PC-9 (cell line): Measurements from ENCODE around the gene C1QTNF1. TPM values are rescaled to one million over a fixed set of nuclear protein-coding genes. Genes with fewer than 3 reads are reported as not detected.

ENCODE experiments used
- BruUV-seq: library from RNA; stranded (reverse); fragments of 400-500 nt; replicated peaks from 2 replicates; lab custom pipeline; 2021; lab: Mats Ljungman, UMichigan
- CTCF ChIA-PET: fragments of 300-600 bp; sonication (Branson Sonifier 250); formaldehyde crosslinking; loops from one replicate; lab custom pipeline; 2022; ENCODE audit warnings: antibody characterized with exemption; lab: Charles Lee
- POLR2A ChIA-PET: fragments of 300-600 bp; sonication (Branson Sonifier 250); formaldehyde crosslinking; loops from one replicate; lab custom pipeline; 2022; ENCODE audit warnings: antibody characterized with exemption; ENCODE audit not compliant: unreplicated experiment; lab: Charles Lee
- DNase-seq, 2 experiments: peaks; one replicate each; pipeline versions ENCODE4 v3.0.0 to v3.0.0-alpha.2; 2015 to 2022; ENCODE audit warnings: mixed read lengths in 1 of 2
- H2AFZ ChIP-seq: fragments of 200-600 bp; sonication (generic); 2 replicates; pipeline ENCODE4 v1.8.1; 2017; ENCODE audit warnings: antibody characterized with exemption
- H3F3A ChIP-seq: fragments of 200-600 bp; sonication (generic); 2 replicates; pipeline ENCODE4 v1.8.1; 2017; ENCODE audit warnings: antibody characterized with exemption, mild to moderate bottlenecking, low read depth; ENCODE audit not compliant: insufficient read depth
- H3K27ac ChIP-seq: fragments of 200-600 bp; sonication (generic); 2 replicates; pipeline ENCODE4 v1.6.1; 2016; ENCODE audit warnings: mixed run types
- H3K27me3 ChIP-seq: fragments of 200-600 bp; sonication (generic); 2 replicates; pipeline ENCODE4 v1.6.1; 2016; ENCODE audit warnings: low read depth, mixed run types; ENCODE audit not compliant: insufficient read depth
- H3K36me3 ChIP-seq: fragments of 200-600 bp; sonication (generic); 2 replicates; pipeline ENCODE4 v1.6.1; 2016; ENCODE audit warnings: low read depth, mixed run types
- H3K4me1 ChIP-seq: fragments of 200-600 bp; sonication (generic); replicated peaks from 2 replicates; pipeline ENCODE4 v1.6.1; 2016; ENCODE audit warnings: mixed run types; ENCODE audit not compliant: insufficient read depth
- H3K4me2 ChIP-seq: fragments of 200-600 bp; sonication (generic); 2 replicates; pipeline ENCODE4 v1.6.1; 2017; ENCODE audit warnings: mixed run types
- H3K4me3 ChIP-seq: fragments of 200-600 bp; sonication (generic); 2 replicates; pipeline ENCODE4 v1.6.1; 2016; ENCODE audit warnings: mixed run types
- H3K79me2 ChIP-seq: fragments of 200-600 bp; sonication (generic); 2 replicates; pipeline ENCODE4 v1.6.1; 2017; ENCODE audit warnings: low read depth, mixed run types
- H3K9me2 ChIP-seq: fragments of 200-600 bp; sonication (generic); 2 replicates; pipeline ENCODE4 v1.8.1; 2017; ENCODE audit warnings: mild to moderate bottlenecking; ENCODE audit not compliant: insufficient read depth
- H3K9me3 ChIP-seq: fragments of 200-600 bp; sonication (generic); 2 replicates; pipeline ENCODE4 v1.8.1; 2016; ENCODE audit warnings: low read depth; ENCODE audit not compliant: insufficient read depth
- H4K20me1 ChIP-seq: fragments of 200-600 bp; sonication (generic); 2 replicates; pipeline ENCODE4 v1.8.1; 2017; ENCODE audit not compliant: insufficient read depth
- EZH2 ChIP-seq: fragments of 200-600 bp; sonication (generic); IDR thresholded peaks from 2 replicates; pipeline ENCODE4 v1.8.0; 2017; ENCODE audit warnings: antibody characterized with exemption, low read depth
- intact Hi-C: fragments of 100-400 bp; cut with micrococcal nuclease; formaldehyde crosslinking; loops from one replicate; pipeline ENCODE4 v1.10.0; 2022; ENCODE audit not compliant: unreplicated experiment
- total RNA-seq: library from RNA; stranded (reverse); gene quantifications from 2 replicates; pipeline ENCODE4 v1.2.3, GENCODE V29; 2021
- TF ChIP-seq, protein P1 (sequence below): fragments of 200-600 bp; sonication (generic); conservative IDR thresholded peaks from 2 replicates; pipeline ENCODE4 v1.6.1; 2017; ENCODE audit warnings: mixed run types, antibody characterized with exemption, mild to moderate bottlenecking, moderate library complexity

C1QTNF1 gene
- total RNA-seq, 1 experiment from 2014 or later = 3.4 TPM

DNA sequence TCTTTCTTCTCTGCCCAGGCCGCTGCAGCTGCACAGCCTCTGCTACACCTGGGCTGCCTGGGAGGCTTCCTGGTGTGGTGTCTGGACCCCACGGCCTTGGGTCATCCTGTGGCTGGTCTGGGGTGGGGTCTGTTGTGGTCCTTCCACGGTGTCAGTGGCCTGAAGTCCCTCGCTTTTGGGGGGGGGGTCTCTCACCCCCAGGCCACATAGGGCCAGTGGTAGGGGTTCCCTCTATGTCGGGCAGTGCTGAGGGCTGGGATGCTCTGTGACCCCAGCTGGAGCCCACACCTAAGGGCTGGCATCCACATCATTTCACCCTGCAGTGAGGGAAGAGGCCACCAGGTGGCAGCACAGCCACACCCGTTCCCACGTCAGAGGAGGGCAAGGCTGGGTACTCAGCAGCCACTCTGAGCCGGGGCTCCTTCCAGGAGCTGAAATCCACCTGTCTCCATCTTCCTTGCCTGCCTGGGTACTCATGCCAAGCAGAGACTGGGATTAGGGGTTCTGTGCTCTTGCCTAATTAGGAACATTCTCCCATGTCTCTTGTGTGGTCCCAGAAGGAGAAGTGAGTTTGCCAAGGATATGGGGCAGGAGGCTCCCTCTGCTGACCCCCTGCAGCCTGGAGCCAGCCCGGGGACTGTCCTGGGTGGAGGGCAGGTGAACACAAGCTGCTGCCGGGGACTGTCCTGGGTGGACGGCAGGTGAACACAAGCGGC lies 63.6 kb downstream of the C1QTNF1 start:
- Histone ChIP-seq H3K4me1 (no peaks in the 10 kb centered on the region), H3K4me3 (no peak overlapping the region), H3K4me2 (no peak overlapping the region), H3K79me2 (no peaks in the 10 kb centered on the region), H3K27ac (no peak overlapping the region), H3K9me3 (no peaks in the 10 kb centered on the region), H3K27me3 (peaks cover 5% of the 10 kb centered on the region; the same call in 1 of the 2 replicates), H4K20me1 (no peaks in the 10 kb centered on the region), H3F3A (no peaks in the 10 kb centered on the region), H3K9me2 (no peaks in the 10 kb centered on the region), H2AFZ (no peak overlapping the region), H3K36me3 (no peaks in the 10 kb centered on the region)
- intact Hi-C loops = loop anchor here (1.0 kb wide), 2 partner anchors 304 to 621 kb away; no protein-coding TSS in a partner anchor
- TF ChIP-seq, protein P1, sequence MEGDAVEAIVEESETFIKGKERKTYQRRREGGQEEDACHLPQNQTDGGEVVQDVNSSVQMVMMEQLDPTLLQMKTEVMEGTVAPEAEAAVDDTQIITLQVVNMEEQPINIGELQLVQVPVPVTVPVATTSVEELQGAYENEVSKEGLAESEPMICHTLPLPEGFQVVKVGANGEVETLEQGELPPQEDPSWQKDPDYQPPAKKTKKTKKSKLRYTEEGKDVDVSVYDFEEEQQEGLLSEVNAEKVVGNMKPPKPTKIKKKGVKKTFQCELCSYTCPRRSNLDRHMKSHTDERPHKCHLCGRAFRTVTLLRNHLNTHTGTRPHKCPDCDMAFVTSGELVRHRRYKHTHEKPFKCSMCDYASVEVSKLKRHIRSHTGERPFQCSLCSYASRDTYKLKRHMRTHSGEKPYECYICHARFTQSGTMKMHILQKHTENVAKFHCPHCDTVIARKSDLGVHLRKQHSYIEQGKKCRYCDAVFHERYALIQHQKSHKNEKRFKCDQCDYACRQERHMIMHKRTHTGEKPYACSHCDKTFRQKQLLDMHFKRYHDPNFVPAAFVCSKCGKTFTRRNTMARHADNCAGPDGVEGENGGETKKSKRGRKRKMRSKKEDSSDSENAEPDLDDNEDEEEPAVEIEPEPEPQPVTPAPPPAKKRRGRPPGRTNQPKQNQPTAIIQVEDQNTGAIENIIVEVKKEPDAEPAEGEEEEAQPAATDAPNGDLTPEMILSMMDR = peak; percentile 85
- no peak for TF ChIP-seq EZH2
- DNase-seq = peak in 1 of 2 experiments; percentile 77
- no TSS peak for BruUV-seq
- CTCF ChIA-PET = interaction anchor here (0.8 to 2.5 kb wide), 3 partner anchors 61 to 304 kb away, joined by 3 to 16 read pairs (median 13); no protein-coding TSS in a partner anchor
- POLR2A ChIA-PET = no interaction called here

DNA sequence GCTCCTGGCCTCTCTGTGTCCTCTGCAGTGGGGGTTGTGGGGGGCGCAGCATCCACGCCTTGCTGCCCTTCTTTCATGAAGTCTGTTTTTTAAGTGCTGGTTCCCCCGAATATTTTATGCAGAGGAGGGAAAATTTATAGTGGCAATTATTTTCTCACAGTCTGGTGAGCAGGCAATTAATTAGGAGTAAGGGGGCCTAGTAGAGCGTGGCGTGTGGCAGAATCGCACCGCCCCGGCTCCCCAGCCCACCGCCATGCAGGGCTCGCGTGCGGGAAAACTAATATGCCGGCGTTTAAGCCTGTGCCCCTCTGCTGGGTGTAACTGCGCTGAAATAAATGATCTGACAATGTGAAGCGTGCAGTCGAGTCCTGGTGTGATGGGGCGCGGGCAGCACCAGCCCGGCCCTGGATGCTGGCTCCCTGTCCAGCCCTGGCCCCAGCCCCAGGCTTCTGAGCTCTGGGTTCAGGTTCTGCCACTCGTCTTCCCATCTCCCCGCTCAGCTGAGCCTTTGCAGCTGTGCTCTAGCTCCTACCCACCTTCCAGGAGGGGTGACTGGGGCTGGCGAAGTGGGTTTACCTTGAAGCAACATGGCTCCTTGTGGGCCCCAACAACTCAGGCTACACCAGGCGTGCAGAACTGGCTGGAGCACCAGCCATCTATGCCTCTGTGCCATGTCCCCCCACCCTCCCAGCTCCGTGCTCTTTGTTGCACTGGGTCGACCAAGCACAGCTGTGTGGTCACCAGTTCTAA lies 64.5 kb downstream of the C1QTNF1 start:
- no peaks in the 10 kb centered on the region for H4K20me1 ChIP-seq
- H3K9me3 ChIP-seq = no peaks in the 10 kb centered on the region
- intact Hi-C loops = no loop called here
- H3K79me2 ChIP-seq = no peaks in the 10 kb centered on the region
- peaks cover 13% of the 10 kb centered on the region for H3K27me3 ChIP-seq
- POLR2A ChIA-PET = no interaction called here
- no peak overlapping the region for H2AFZ ChIP-seq
- no peaks in the 10 kb centered on the region for H3K4me1 ChIP-seq
- no peaks in the 10 kb centered on the region for H3K9me2 ChIP-seq
- no peak for DNase-seq
- CTCF ChIA-PET = interaction anchor here (0.8 to 2.5 kb wide), 3 partner anchors 62 to 303 kb away, joined by 3 to 16 read pairs (median 13); no protein-coding TSS in a partner anchor
- no peak for TF ChIP-seq EZH2
- TF ChIP-seq, protein P1 = no peak
- BruUV-seq = no TSS peak
- H3K4me3 ChIP-seq = no peak overlapping the region
- no peaks in the 10 kb centered on the region for H3K36me3 ChIP-seq
- no peaks in the 10 kb centered on the region for H3F3A ChIP-seq
- no peak overlapping the region for H3K4me2 ChIP-seq
- no peak overlapping the region for H3K27ac ChIP-seq

DNA sequence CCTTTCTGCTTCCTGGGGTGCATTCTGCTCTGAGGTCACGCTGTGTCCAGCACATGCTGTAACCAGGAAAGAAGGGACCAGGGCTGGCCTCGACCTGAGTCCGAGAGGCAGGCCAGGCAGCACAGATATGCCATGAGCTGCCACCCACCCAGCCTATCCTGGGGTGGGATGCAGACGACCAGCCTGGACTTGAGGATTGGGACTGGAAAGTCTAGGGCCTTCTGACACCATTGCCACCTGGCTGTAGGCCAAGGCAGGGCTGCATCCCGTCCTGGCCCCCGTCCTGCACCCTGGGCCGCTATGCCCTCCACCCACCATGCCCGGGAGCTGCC lies 65.0 kb downstream of the C1QTNF1 start:
- H3K4me1 ChIP-seq = no peaks in the 10 kb centered on the region
- H3K27me3 ChIP-seq = peaks cover 19% of the 10 kb centered on the region
- DNase-seq = no peak
- intact Hi-C loops = no loop called here
- no peak overlapping the region for H3K4me2 ChIP-seq
- no peak overlapping the region for H3K27ac ChIP-seq
- POLR2A ChIA-PET = no interaction called here
- no peaks in the 10 kb centered on the region for H3K9me2 ChIP-seq
- H3K36me3 ChIP-seq = no peaks in the 10 kb centered on the region
- no TSS peak for BruUV-seq
- no peaks in the 10 kb centered on the region for H3F3A ChIP-seq
- H2AFZ ChIP-seq = no peak overlapping the region
- TF ChIP-seq, protein P1 = no peak
- no peak for TF ChIP-seq EZH2
- CTCF ChIA-PET = interaction anchor here (1.2 to 2.5 kb wide), 2 partner anchors 302 to 304 kb away, joined by 3 to 13 read pairs; no protein-coding TSS in a partner anchor
- no peaks in the 10 kb centered on the region for H3K9me3 ChIP-seq
- no peaks in the 10 kb centered on the region for H3K79me2 ChIP-seq
- H4K20me1 ChIP-seq = no peaks in the 10 kb centered on the region
- no peak overlapping the region for H3K4me3 ChIP-seq
